ENCODE measurements around the gene PDZK1.
"Not testable (repeated sequence)": the region's sequence is repeated elsewhere in the genome, so short reads cannot be mapped to it uniquely, and the experiment has no call there.

The PDZK1 gene

DNA sequence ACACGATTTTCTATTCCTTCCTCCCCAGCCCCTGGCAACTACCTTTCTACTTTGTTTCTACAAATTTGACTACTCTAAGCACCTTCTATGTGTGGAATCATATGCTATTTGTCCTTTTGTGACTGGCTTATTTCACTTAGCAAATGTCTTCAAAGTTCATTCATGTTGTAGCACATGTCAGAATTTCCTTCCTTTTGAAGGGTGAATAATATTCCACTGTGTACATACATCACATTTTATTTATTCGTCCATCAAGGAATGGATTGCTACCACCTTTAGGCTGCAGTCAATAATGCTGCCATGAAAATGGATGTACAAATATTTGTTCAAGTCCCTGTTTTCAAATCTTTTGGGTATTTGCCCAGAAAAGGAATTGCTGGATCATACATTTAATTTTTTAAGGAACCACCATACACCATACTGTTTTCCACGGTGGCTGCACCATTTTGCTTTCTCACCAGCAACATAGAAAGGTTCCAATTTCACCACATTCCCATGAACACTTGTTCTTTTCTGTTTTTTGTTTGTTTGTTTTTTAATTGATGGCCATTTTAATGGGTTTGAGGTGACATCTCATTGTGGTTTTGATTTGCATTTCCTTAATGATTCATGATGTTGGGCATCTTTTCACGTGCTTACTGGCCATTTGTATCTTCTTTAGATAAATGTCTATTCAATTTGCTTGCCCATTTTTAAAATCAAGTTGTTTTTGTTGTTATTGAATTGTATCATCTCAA is 3.3 kb upstream of the PDZK1 start:
- in situ Hi-C loops (cut with HindIII; ENCODE audit: low sequenced_read_pairs), result no loop called here

DNA sequence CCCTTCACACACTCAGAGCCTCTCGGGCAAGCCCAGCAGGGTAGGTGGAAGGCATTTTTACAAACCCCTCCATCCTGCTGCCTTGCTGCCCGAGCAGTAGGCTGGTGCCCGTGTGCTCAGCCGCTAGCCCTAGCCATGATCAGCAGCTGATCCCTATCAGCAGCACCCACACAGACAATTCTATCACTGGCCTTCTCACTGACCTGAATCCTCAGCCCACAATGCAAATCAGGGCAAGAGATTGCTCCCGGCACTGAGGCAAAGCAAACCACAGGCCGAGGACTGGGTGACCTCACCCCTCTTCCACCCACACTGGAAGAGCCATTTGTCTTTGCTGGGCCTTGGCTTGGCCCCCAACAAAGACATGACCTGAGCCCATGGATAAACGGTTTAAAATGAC is 895 bp upstream of the PDZK1 start:
- in situ Hi-C loops (cut with HindIII; ENCODE audit: low sequenced_read_pairs), result no loop called here

DNA sequence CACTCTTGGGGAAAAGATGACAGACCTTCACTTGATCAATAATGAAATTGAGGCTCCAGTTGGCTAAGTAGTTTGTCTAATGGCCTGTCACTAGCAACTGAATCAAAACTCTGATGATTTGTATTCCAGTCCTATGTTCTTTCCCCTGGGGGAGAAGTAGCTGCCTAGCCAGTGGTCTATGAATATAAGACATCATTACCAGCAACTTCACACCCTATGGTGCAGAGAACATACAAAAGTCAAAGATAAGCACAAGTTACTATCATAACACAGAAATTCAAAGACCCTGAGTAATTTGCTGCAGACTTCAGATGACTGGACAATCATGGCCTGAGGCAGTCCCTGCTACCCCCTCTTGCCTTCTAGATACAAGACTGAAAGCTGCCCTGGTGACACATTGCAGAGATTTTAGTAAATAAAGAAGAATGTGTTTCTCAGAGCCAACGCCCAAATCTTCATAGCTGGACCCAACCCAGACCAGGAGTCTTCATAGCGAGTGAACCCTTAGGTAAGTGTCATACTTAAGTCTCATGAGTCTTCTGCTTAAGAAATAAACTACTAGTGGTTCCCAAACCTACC is 993 bp downstream of the PDZK1 start:
- in situ Hi-C loops (cut with HindIII; ENCODE audit: low sequenced_read_pairs), result no loop called here

DNA sequence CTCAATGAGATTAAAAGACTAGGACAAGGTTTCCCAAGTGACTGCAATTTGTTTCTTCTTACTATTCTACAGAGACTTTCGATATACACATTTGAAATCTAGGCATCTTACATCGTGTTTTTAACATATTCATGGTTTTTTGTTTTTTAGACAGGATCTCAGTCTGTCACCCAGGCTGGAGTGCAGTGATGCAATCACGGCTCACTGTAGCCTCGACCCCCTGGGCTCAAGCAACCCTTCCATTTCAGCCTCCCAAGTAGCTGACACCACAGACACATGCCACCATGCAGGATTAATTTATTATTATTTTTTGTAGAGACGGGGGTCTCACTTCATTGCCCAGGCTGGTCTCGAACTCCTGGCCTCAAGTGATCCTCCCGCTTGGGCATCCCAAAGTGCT is 1.5 kb downstream of the PDZK1 start:
- in situ Hi-C loops (cut with HindIII; ENCODE audit: low sequenced_read_pairs), result no loop called here

GRCh38 chr1:145702826-145703225 is 4.3 kb downstream of the PDZK1 start:
- in situ Hi-C loops (cut with HindIII; ENCODE audit: low sequenced_read_pairs), result no loop called here

- in situ Hi-C loops (cut with HindIII; ENCODE audit: low sequenced_read_pairs), result no loop called here
Observed at GRCh38 chr1:145702052-145702451, 5.1 kb downstream of the PDZK1 start.

GRCh38 chr1:145701306-145701862 is 5.8 kb downstream of the PDZK1 start:
- in situ Hi-C loops (cut with HindIII; ENCODE audit: low sequenced_read_pairs), result no loop called here

- in situ Hi-C loops (cut with HindIII; ENCODE audit: low sequenced_read_pairs), result no loop called here
Observed at GRCh38 chr1:145696630-145696960, 10.6 kb downstream of the PDZK1 start.

- in situ Hi-C loops (cut with HindIII; ENCODE audit: low sequenced_read_pairs), result no loop called here
Observed at GRCh38 chr1:145695821-145696629, 11.1 kb downstream of the PDZK1 start.

DNA sequence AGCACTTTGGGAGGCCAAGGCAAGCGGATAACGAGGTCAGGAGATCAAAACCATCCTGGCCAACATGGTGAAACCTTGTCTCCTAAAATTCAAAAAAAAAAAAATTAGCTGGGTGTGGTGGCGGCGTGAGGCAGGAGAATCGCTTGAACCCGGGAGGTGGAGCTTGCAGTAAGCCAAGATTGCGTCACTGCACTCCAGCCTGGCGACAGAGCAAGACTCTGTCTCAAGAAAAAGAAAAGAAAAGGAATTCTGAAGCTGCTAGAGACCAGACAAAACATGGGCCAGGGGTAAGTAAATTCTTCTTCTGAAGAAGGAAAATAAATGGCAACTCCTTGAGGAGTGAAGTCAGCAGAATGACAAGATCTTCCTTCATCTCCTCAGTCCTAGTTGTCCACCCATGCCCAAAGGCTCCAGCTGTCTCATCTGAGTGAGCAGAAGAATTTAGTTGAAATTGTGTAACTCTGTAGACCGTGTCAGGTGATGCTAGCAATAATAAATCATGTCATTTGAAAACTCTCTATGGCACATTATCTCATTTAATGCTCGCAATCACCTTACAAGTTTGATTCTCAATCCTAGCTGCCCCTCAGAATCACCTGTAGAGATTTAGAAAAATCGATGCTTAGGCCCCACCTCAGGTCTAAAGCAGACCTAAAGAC is 14.3 kb downstream of the PDZK1 start:
- in situ Hi-C loops (cut with HindIII; ENCODE audit: low sequenced_read_pairs), result no loop called here

DNA sequence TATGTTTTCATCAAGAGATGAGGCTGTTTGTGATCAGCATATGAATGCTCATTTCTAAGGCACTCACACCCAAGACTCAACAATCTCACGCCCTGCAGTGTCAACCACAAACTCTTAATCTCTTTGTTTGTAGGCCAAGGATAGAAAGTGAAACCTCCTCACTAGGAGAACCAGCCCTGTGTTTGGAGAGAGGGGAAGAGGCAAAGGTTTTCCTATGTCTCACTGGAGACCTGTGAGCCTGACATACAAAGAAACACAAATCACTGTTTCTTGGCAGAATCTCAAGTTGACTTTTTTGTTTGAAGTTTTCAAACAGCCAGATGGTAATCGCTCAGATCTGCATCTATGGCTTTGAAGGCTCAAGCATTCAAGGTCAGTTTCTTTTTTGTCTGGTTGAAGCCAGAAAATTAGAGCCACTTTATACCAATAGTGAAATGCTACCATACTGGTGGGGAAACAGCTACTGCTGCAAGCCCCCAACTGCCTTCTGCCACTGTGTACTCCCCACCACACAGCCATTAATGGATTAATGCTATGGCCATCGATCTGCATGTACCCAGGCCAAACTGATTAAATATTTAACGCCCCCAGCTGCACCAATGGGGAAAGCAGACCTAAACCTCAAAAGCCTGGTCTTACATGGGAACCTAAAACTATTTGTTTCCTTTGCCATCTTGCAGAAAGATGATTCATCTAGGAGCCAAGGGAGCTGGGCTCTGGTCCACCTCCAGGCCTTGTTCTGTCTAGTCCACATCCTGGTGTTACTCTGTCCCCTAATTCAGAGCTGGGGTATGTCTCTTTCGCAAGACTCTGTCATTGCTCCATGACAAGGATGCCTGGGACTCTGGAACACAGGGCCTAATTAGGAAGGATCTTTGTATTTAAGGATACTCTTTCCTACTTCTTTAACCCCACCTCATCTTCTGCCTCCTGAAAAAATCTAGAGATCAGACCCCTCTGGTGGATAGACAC is 16.3 kb downstream of the PDZK1 start:
- in situ Hi-C loops (cut with HindIII; ENCODE audit: low sequenced_read_pairs), result no loop called here

GRCh38 chr1:145689922-145690321 is 17.2 kb downstream of the PDZK1 start:
- in situ Hi-C loops (cut with HindIII; ENCODE audit: low sequenced_read_pairs), result no loop called here

DNA sequence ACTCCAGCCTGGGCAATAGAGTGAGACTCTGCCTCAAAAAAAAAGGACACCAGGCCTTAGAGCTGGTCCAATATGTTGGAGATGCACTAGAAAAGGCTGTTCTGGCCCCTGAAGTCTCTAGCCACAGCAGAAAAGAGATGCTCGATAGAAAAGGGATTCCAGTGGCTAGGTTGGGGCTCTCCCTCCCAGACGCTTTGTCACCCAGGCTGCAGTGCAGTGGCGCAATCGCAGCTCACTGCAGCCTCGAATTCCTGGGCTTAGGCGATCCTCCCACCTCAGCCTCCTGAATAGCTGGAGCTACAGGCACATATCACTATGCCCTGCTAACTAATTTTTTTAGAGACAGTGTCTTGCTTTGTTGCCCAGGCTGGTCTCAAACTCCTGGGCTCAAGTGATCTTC is 18.2 kb downstream of the PDZK1 start:
- in situ Hi-C loops (cut with HindIII; ENCODE audit: low sequenced_read_pairs), result no loop called here

- in situ Hi-C loops (cut with HindIII; ENCODE audit: low sequenced_read_pairs), result no loop called here
Observed at GRCh38 chr1:145688328-145688727, 18.8 kb downstream of the PDZK1 start.

DNA sequence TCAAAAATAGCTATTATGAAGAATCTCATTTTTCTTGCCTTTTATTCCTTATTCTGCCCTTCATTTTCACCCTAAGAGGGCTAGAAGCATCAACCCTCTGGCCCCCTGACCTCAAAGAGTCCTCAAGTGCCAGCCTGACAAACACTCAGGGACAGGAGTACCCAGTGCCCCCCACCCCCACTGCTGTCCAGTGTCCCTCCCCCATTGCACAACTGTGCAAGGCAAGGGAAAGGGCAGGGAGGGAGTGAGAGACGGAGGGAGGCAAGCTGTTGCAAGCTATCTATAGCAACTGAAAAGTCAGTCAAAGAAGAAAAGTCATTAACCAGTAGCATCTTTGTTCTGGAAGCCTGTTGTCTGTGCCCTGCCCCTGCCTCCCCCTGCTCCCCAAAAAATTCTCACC is 21.1 kb downstream of the PDZK1 start:
- in situ Hi-C loops (cut with HindIII; ENCODE audit: low sequenced_read_pairs), result not testable (repeated sequence)

DNA sequence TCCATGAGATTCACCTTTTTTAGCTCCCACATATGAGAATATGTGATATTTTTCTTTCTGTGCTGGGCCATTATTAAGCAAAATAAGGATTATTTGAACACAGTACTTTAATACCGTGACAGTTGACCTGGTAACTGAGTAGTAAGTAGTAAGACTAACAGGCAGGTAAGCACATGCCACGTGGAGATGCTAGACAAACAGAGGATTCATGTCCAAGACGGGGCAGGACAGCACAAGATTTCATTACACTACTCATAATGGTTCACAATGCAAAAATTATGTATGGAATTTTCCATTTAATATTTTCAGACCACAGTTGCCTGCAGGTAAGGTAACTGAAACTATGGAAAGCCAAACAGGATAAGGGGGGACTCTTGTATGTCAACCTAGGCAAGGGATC is 22.3 kb downstream of the PDZK1 start:
- in situ Hi-C loops (cut with HindIII; ENCODE audit: low sequenced_read_pairs), result not testable (repeated sequence)

DNA sequence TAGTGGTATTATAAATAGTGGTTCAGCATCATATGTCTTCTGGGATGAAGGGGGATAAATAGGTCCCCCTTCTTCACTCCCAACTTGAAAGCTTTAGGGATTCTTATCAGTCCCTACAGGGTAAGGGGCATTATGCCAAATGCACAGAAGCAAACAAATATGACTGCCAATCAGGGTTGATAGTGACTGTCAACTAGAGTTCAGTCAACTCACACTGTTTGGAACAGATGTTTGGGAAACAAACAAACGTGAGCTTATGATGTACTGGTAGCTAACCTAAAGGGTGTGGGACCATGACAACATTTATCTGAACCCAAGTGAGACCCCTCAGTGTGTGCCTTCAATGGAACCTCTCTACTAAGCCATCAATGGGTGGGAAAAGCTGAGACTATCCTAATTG is 34.0 kb downstream of the PDZK1 start:
- in situ Hi-C loops (cut with HindIII; ENCODE audit: low sequenced_read_pairs), result not testable (repeated sequence)

- in situ Hi-C loops (cut with HindIII; ENCODE audit: low sequenced_read_pairs), result not testable (repeated sequence)
Observed at GRCh38 chr1:145670995-145671745, 36.0 kb downstream of the PDZK1 start.

DNA sequence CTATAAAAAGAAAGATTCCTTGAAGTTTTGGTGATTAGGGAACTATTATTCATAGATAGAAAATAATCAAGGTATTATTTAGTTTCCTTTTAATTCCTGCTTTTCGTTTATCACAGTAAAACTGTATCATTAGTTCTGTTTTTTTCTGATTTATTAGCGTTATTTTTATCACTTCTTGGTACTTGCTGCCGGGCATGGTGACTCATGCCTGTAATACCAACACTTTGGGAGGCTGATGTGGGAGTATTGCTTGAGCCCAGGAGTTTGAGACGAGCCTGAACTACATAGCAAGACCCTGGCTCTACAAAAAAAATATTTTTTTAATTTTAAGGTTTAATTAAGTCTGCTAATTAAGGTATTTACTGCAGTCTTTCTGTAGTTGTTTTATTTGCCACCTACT is 42.2 kb downstream of the PDZK1 start:
- in situ Hi-C loops (cut with HindIII; ENCODE audit: low sequenced_read_pairs), result not testable (repeated sequence)

Data from DLD1 (cell line).